HFF-Myc (cell line): Measurements from ENCODE around the gene LRP3.
A peak's percentile ranks its signal among the peaks of the same experiment; 100 is the strongest.

Experiments
- DNase-seq: peaks from one replicate; pipeline ENCODE4 v3.0.0-alpha.2; 2011; ENCODE audit warnings: low read depth; ENCODE audit errors: extremely low read depth
- H3K4me3 ChIP-seq: replicated peaks from 2 replicates; pipeline ENCODE4 v1.5.1; 2011; ENCODE audit warnings: low read depth, mild to moderate bottlenecking, control low read depth, low read length
- CTCF ChIP-seq: IDR thresholded peaks from 2 replicates; pipeline ENCODE4 v1.5.1; 2012; ENCODE audit warnings: mild to moderate bottlenecking, low read depth, low read length, control low read depth; ENCODE audit errors: missing control alignments

The LRP3 gene

DNA sequence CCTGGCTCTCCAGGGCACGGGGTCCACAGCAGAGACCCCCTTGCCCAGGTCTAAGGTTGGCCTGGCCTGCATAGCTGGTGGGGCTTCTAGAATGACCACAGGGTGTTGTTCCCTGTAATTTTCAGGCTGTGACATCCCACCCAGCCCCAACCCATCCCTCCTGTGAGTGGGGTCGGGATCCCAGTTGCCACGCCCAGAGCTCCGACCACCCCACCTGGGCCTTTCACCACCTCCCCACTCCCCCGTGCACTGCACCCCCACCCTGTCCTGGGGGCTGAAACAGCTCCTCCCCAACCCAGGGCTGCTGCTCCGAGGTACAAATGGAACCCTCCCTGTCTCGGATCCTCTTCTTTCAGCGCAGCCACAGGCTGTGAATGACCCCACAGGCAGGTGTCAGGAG is 40.0 kb downstream of the LRP3 start:
- DNase-seq: no peak
- no peak overlapping the region for H3K4me3 ChIP-seq
- TF ChIP-seq CTCF: no peak

DNA sequence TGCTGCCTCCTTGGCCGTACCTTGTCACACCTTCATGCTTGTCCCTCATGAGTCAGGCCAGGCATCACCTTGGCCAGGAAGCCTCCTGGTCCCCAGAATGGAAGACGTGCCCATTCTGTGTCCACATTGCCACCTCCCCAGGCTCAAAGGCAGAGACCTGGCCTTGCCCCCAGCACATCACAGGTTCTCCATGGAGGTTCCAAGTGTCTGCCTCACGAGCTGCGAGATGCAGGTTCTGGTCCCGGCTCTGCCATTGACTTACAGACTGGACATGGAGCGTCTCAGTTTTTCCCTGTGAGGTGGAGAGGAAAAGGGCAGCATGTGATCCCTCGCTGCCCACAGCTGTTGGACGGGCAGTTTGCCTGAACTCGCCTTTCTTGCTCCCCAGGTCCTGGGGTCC is 40.6 kb downstream of the LRP3 start:
- TF ChIP-seq CTCF: no peak
- no peak overlapping the region for H3K4me3 ChIP-seq
- no peak for DNase-seq

DNA sequence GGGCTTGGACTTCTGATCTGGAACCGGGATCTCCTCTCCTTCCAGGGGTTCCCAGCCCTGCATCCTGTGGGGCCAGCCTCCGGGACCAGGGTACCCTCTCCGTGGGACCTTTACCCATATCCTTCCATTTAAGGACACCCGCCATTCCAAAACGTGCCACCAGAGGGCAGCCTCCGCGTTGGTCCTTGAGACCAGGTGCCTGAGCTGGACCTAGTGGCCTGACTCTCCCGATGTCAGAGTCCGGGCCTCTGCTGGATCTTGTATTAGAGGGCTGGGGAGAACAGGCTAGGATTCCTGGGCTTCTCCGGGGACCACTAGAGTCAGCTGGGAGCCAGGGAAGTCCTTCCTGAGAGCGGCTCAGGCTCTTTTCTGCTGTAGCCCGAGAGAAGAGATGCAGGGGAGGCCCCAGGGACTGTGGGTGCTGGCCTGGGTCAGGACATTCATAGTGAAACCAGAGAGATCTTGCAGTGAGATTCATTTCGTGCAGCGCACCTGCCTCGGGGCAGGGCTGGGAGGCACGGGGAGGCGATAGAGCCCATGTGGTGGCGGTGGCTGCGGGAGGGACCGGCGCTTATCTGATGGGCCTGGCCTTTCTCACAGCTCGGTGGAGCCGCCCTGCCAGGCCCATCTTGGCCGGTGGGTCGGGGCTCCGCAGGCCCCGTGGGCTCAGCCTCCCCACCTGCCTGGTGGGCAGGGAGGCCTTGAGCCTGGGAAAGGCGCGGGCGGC is 41.3 kb downstream of the LRP3 start:
- H3K4me3 ChIP-seq: no peak overlapping the region
- DNase-seq: no peak

GRCh38 chr19:33235996-33236350 is 41.8 kb downstream of the LRP3 start:
- DNase-seq: no peak
- TF ChIP-seq CTCF: no peak
- no peak overlapping the region for H3K4me3 ChIP-seq

More for the DNA sequence above, 41.3 kb downstream of the LRP3 start:
- TF ChIP-seq CTCF: peak; percentile 95

GRCh38 chr19:33236696-33237390 is 42.7 kb downstream of the LRP3 start:
- DNase-seq: no peak
- no peak overlapping the region for H3K4me3 ChIP-seq
- no peak for TF ChIP-seq CTCF

GRCh38 chr19:33238481-33239149 is 44.5 kb downstream of the LRP3 start:
- DNase-seq: no peak
- H3K4me3 ChIP-seq: no peak overlapping the region
- TF ChIP-seq CTCF: no peak
